Measurements from ENCODE around the gene TECPR2.
"Not testable (repeated sequence)": the region's sequence is repeated elsewhere in the genome, so short reads cannot be mapped to it uniquely, and the experiment has no call there.

TECPR2 gene

DNA sequence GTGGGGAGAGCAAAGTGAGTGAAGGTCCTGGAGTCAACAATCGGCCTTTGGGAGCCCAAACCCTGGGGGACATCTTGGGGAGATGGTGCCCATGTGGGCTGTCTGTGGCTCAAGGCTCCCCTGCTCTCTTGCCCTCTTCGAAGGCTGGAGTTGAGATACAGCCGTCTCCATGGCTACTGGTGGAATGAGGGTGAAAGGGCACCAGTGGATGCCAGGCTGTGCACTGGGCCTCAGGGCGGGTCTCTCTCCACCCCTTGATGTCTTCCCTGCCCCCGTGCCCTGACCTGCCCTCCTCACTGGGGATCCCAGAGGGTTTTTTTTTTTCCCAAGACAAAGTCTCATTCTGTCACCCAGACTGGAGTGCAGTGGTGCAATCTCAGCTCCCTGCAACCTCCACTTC lies 148.8 kb downstream of the TECPR2 start:
- Mint-ChIP-seq H3K27ac (no peak overlapping the region), H3K4me3 (no peak overlapping the region), H3K27me3 (peaks cover 3% of the 10 kb centered on the region), H3K9me3 (no peaks in the 10 kb centered on the region), H3K4me1 (peaks cover 14% of the 10 kb centered on the region), H3K36me3 (ENCODE audit: low read depth) (peaks cover 2% of the 10 kb centered on the region)
- ATAC-seq = no peak
- DNase-seq = no peak

DNA sequence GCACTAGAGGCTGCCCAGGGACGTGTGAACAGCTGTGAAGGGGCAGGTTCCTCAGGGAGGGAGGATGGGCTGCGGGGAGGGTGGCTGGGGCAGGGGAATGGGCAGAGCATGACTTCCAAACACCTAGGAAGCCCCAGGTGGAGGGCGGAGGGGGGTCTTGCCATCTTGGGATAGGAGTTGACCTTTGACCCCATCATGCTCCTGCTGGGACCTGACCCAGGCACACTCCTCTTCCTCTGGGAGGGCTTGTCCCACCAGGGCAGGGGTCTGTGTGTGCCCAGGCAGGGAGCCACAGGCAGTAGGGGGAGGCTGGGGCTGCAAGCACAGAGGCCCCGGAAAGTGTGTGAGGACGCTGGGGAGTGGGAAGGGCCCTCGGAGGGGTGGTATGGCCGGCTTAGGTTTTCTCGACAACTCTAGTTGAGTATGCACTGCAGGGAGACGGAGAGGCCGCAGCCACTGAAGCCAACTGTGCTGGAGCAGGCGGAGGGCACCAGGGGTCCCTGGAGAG lies 150.1 kb downstream of the TECPR2 start:
- DNase-seq (no peak), ATAC-seq (no peak)
- Mint-ChIP-seq H3K4me1 (peaks cover 14% of the 10 kb centered on the region), H3K27ac (no peak overlapping the region), H3K36me3 (ENCODE audit: low read depth) (peaks cover 2% of the 10 kb centered on the region), H3K9me3 (no peaks in the 10 kb centered on the region), H3K27me3 (peaks cover 8% of the 10 kb centered on the region), H3K4me3 (no peak overlapping the region)

DNA sequence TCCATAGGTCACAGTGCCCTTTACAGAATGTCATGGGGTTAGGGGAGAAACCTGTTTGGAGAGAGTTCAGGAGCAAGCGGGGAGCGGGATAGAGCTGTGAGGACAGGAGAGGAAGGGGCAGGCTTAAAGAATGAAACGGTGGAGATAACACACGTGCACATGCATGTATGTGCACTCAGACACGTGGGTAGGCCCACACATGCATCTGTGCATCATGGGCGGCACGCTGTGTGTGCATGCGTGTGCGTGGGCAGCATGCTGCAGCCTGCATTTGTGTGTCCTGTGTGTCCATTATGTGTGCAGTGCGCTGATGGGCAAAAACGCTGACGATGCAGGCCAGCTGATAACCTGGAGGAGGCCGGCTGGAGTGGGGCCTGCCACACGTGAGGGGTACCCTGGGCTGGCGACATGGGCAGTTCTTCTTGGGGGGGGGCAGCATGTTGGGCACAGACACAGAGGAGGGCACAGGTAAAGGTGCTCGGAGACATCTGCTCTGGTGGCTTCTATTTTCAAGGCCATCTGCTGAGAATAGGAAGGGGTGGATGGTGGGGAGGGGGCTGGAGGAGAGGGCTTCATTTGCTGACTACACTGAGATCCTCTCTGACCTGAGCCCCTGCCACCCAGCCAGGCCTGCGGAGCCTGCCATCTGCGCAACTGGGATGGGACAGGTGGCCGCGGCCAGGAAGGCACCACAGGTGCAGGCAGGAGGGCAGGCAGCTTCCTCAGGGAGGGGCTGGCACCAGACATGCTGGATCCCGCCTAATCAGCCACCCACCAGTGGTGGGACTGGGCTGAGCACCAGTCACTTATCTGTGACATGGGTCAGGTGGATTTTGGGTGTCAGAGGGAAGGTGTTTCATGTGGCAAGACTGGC lies 151.4 kb downstream of the TECPR2 start:
- ATAC-seq (no peak), DNase-seq (no peak)
- H3K4me3 Mint-ChIP-seq = no peak overlapping the region
- H3K27ac Mint-ChIP-seq = no peak overlapping the region
- peaks cover 11% of the 10 kb centered on the region for H3K27me3 Mint-ChIP-seq
- no peaks in the 10 kb centered on the region for H3K9me3 Mint-ChIP-seq
- no peaks in the 10 kb centered on the region for H3K36me3 Mint-ChIP-seq (ENCODE audit: low read depth)
- H3K4me1 Mint-ChIP-seq = peaks cover 12% of the 10 kb centered on the region

DNA sequence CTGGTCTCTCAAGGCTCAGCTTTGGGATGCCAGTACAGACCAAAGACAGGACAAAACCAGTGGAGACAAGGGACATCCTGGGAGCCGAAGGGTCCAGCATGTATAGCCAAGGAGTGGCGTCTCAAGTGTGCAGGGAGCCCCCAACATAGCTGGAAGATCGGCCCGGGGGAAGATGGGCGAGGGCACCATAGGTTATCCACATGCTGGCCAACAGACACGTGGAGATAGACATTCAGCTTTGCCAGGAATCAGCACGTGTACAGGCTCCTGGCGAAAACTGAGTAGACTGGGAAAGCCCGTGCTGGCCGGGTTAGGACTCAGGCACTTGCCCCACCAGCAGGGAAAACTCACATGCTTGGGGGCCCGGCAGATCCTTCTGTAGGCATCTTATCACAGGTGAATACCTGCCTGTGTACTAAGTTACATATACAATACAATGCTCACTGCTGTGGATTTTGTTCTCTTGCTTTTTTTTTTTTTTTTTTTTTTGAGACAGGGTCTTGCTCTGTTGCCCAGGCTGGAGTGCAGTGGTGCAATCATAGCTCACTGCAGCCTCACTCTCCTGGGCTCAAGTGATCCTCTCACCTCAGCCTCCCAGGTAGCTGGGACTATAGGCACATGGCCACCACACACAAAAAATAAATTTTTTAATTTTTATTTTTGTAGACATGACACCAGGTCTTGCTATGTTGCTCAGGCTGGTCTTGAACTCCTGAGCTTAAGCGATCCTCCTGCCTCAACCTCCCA lies 152.4 kb downstream of the TECPR2 start:
- H3K36me3 Mint-ChIP-seq (ENCODE audit: low read depth) = no peaks in the 10 kb centered on the region
- H3K4me3 Mint-ChIP-seq = no peak overlapping the region

DNA sequence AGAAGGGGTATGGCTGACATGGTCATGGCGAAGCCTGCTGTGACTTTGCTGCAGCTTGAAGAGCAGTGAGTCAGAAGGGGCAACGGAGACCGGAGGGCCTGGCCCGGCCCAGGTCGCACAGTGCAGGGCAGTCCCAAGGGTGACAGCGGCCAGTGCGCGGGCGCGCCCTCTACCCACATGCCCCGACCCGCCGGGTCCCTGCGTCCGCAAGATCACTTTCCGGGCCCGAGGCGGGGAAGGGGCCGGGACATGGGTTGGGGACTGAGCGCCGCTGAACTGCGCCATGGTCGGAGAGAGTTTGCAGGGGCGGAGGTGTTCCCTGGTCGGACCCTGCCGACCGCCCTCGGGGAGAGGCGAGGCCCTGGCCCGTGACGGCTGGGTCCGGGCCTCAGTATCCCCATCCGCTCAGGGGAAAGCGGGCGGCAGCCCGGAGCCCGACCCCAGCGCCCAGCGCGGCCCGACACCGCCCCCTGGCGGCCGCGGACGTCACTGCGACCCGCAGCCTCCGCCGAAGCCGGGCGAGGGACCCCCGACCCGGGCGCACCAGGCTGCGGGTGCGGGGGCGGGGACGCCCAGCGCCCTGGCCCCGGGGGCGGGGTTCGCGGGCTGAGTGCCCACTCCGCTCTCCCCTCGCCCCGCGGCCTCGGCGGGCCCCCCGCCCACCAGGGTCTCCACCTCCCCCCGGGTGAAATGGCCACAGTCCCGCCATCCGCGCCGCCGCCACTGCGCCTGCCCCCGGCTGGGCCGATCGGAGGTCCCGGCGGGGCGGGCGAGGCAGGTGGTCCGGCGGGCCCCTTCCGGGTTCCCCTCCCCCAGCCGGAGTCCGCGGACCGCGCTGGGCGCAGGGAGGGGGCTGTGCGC lies 154.0 kb downstream of the TECPR2 start:
- H3K9me3 Mint-ChIP-seq = no peaks in the 10 kb centered on the region
- ATAC-seq (peak; percentile 63), DNase-seq (peak; percentile 78)
- no peaks in the 10 kb centered on the region for H3K36me3 Mint-ChIP-seq (ENCODE audit: low read depth)
- H3K27me3 Mint-ChIP-seq = peaks cover 11% of the 10 kb centered on the region
- peak overlapping the region; percentile 80 for H3K4me3 Mint-ChIP-seq
- no peak overlapping the region for H3K27ac Mint-ChIP-seq
- peaks cover 3% of the 10 kb centered on the region for H3K4me1 Mint-ChIP-seq

More for the DNA sequence above, 152.4 kb downstream of the TECPR2 start:
- Mint-ChIP-seq H3K9me3 (no peaks in the 10 kb centered on the region), H3K27ac (no peak overlapping the region), H3K4me1 (peaks cover 11% of the 10 kb centered on the region), H3K27me3 (peaks cover 11% of the 10 kb centered on the region)
- no peak for ATAC-seq
- DNase-seq = no peak

DNA sequence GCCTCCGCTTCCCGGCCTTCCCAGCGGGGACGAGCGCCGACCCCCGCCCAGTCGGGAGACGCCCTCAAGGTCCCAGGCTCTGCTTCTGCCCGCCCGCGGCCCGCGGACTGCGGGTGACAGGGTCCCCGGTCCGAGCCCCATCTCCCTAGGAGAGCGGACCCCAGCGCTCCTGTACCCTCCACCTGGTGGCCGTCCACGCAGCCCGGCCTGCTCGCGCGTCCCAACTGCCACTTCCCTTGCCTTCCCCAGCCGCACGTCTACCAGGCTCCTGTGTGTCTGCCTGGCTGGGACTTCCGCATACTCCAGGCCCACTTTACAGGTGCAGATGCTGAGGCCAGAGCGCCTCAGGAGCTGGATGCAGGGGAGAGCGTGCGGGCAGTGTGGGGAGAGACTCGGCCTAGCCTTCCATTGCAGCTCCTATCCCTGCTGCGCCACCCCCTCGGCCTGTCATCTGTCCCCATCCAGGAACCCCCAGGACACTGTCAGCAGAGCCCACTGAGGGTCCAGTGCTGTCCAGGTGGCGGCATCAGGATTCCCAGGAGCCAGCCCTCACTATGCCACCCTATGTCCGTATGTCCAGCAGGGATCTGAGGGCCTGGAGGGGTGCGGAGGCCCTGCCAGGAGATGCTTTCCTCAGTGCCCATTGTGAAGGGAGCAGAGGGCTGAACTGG lies 154.8 kb downstream of the TECPR2 start:
- Mint-ChIP-seq H3K9me3 (no peaks in the 10 kb centered on the region), H3K27ac (no peak overlapping the region), H3K4me1 (peaks cover 3% of the 10 kb centered on the region), H3K4me3 (peak overlapping the region; percentile 61), H3K36me3 (ENCODE audit: low read depth) (no peaks in the 10 kb centered on the region), H3K27me3 (peaks cover 11% of the 10 kb centered on the region)
- DNase-seq (no peak), ATAC-seq (no peak)

DNA sequence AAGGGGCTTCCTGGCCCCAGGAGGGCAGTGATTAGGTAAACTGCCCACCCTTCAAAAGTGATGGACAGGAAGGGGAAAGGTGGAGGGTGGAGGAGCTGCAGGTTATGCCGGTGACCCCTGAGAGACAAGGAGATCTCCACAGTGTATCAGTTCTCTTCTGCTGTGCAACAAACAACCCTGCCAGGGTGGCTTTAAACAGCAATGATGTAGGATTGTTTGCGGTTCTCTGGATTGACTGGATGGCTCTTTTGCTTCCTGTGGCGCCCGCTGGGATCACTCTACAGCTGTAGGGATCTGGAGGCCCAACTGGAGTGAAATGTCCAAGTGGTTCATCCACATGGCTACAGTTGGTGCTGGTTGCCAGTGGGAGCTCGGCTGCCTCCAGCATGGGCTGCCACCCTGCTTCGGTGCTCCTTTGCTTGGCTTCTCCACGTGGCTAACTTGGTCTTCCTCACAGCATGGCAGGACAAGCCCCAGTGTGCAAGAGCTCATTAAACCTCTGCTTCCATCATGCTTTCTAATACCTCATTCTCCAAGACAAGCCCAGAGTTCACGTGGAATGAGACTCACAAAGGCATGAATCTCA lies 155.4 kb downstream of the TECPR2 start:
- Mint-ChIP-seq H3K9me3 (no peaks in the 10 kb centered on the region), H3K36me3 (ENCODE audit: low read depth) (no peaks in the 10 kb centered on the region), H3K27me3 (peaks cover 12% of the 10 kb centered on the region), H3K4me3 (peak overlapping the region; percentile 61), H3K27ac (no peak overlapping the region), H3K4me1 (peaks cover 6% of the 10 kb centered on the region)
- DNase-seq (no peak), ATAC-seq (no peak)

DNA sequence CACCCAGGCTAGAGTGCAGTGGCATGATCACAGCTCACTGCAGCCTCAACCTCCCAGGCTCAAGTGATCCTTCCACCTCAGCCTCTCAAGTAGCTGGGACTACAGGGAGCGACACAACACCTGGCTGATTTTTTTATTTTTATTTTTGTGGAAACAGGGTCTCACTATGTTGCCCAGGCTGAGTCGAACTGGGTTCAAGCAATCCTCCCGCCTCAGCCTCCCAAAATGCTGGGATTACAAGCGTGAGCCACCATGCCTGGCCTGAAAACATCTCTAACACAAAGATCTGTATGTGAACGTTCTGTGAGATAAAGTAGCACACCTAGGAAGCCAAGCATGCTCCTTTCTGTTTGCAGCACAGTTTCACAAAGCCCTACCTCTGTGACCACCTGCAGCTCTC lies 157.0 kb downstream of the TECPR2 start:
- not testable (repeated sequence) for H3K36me3 Mint-ChIP-seq (ENCODE audit: low read depth); H3K4me3 Mint-ChIP-seq; DNase-seq; H3K9me3 Mint-ChIP-seq; ATAC-seq; H3K27ac Mint-ChIP-seq
- Mint-ChIP-seq H3K27me3 (peaks cover 12% of the 10 kb centered on the region), H3K4me1 (peaks cover 18% of the 10 kb centered on the region)

DNA sequence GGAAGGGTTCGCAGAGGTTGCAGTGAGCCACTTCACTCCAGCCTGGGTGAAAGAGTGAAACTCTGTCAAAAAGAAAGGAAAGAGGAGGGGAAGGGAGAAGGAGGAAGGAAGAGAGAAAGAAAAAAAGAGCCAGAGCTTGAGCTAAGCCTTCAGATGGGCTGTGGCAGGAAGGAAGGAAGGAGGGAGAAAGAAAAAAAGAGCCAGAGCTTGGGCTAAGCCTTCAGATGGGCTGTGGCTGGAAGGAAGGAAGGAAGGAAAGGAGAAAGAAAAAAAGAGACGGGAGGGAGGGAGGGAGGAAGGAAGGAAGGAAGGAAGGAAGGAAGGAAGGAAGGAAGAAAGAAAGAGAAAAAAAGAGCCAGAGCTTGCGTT lies 160.4 kb downstream of the TECPR2 start:
- Mint-ChIP-seq H3K4me1 (peaks cover 32% of the 10 kb centered on the region), H3K9me3 (no peaks in the 10 kb centered on the region), H3K27me3 (peaks cover 2% of the 10 kb centered on the region), H3K27ac (no peak overlapping the region), H3K36me3 (ENCODE audit: low read depth) (no peaks in the 10 kb centered on the region), H3K4me3 (peak overlapping the region; percentile 45)
- no peak for ATAC-seq
- no peak for DNase-seq

DNA sequence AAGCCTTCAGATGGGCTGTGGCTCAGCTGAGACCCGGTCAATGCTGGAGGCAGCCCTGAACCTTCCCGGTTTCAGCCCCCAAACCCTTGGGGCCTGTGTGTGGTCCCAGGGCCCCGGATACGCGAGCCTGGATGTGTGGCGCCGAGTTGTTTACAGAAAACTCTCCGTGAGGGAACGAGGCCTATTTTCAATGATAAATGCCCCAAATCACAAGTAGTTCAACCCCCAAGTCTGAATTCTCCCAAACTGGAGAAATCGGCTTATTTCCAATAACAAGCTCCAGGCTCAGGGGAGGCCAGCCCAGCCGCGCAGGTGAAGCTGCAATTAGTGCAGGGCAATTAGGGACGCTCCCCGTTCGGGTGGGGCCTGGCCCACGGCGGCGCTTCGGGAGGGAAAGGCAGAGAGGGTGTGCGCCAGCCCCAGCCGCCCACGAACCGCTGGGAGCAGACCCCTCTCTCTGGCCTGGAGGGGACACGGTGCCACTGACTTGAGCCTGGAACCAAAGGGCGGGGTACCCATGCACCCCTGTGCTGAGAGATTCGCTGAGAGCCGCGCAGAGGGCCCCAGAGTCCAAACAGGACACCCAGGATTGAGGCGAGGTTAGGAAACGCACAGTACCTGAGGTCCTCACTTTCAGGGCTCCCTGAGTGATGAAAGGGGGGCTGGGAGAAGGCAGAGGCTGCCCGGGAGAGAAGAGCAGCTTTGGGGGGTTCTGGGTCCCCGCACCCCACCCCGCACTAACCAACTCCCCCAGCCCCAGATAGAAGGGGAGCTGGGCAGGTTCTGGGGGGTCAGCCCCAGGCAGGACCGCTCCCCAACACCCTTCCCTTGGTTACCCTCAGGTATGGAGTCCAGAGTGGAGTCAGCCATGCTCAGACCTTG lies 161.1 kb downstream of the TECPR2 start:
- H3K27me3 Mint-ChIP-seq = peaks cover 2% of the 10 kb centered on the region
- no peaks in the 10 kb centered on the region for H3K36me3 Mint-ChIP-seq (ENCODE audit: low read depth)
- no peak for ATAC-seq
- peak overlapping the region; percentile 87 for H3K4me3 Mint-ChIP-seq
- no peak overlapping the region for H3K27ac Mint-ChIP-seq
- no peaks in the 10 kb centered on the region for H3K9me3 Mint-ChIP-seq
- H3K4me1 Mint-ChIP-seq = peaks cover 32% of the 10 kb centered on the region
- DNase-seq = no peak

DNA sequence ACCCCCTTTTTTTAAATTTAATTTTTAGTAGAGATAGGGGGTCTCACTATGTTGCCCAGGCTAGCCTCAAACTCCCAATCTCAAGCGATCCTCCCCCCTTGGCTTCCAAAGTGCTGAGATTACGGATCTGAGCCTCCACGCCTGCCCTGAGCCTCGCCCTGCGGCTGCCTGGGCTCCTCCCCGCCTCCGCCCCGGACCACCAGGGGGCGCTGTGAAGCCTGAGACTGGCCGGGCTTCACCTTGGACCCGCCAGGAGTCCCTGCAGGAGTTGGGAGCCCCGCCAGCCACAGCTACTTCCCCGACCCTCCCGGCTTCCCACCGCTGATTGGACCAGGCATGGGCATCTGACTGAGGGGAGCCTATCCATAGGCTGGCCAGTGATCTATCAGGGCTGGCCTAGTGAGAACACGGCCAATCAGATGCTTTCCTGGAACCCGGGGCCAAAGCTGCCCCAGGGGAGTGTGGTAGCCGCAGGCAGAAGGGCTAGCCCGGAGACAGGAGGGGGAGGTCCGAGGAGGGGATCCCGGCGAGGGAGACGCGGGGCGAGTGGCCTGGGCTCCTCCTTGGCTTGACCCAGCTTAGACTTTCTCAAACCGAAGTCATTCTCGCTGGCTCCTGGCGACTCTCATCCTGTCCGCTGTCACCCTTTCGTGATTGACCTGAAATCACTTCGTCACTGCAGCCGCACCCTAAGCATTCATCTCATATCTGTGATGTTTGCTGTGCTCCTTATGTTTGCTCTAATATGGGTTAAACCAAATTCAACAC lies 161.9 kb downstream of the TECPR2 start:
- DNase-seq (peak; percentile 99), ATAC-seq (peak; percentile 99)
- H3K27ac Mint-ChIP-seq = peak overlapping the region; percentile 73
- peaks cover 32% of the 10 kb centered on the region for H3K4me1 Mint-ChIP-seq
- H3K27me3 Mint-ChIP-seq = peaks cover 2% of the 10 kb centered on the region
- peak overlapping the region; percentile 87 for H3K4me3 Mint-ChIP-seq
- H3K36me3 Mint-ChIP-seq (ENCODE audit: low read depth) = no peaks in the 10 kb centered on the region
- H3K9me3 Mint-ChIP-seq = no peaks in the 10 kb centered on the region

DNA sequence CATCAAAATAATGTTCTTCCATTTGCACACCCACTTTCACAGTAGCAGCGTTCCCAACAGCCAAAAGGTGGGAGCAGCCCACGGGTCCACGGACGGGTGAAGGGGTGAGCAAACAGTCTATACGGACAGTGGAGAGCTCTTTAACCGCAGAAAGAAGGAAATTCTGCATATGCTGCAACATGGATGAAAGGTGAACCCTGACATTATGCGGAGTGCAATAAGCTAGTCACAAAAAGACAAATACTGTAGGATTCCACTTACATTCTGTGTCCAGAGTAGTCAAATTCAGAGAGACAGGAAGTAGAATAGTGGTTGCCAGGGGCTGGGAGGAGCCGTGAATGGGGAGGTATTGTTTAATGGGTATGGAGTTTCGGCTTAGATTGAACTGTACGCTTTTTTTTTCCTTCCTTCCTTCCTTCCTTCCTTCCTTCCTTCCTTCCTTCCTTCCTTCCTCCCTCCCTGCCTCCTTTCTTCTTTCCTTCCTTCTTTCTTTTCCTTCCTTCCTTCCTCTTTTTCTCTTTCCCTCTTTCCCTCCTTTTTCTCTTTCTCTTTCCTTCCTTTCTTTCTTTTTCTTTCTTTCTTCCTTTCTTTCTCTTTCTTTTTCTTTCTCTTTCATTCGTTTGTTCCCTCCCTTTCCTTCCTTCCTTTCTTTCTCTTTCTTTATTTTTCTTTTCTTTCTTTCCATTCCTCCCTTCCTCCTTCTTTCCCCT lies 162.6 kb downstream of the TECPR2 start:
- Mint-ChIP-seq H3K9me3 (no peaks in the 10 kb centered on the region), H3K4me1 (peaks cover 32% of the 10 kb centered on the region), H3K27ac (peak overlapping the region; percentile 73), H3K4me3 (peak overlapping the region; percentile 87), H3K36me3 (ENCODE audit: low read depth) (no peaks in the 10 kb centered on the region), H3K27me3 (peaks cover 2% of the 10 kb centered on the region)
- no peak for ATAC-seq
- peak; percentile 34 for DNase-seq

All from activated naive CD8-positive, alpha-beta T cell treated with anti-CD3 and anti-CD28 coated beads, Interleukin-2, amount 50 U/mL, for 24 hours (primary cell).